ENCODE results near the gene HCN4.

GRCh38 chr15:73331991-73332925, 36.5 kb downstream of the HCN4 start:
- TF ChIP-seq ZNF274 (IDR thresholded peaks at IDR 0.05; ENCODE audit: borderline replicate concordance, extremely low read depth, low read length) = no peak
- no peak for TF ChIP-seq CTCF (IDR thresholded peaks at IDR 0.05; ENCODE audit: control extremely low read depth in 1 of 3, insufficient read depth in 1 of 3, low read depth in 1 of 3, low read length in 3 of 3)
- no peak for TF ChIP-seq EP300 (IDR thresholded peaks at IDR 0.05; ENCODE audit: borderline replicate concordance in 1 of 2, low read depth in 2 of 2, low read length in 2 of 2)
- TF ChIP-seq POLR2A (IDR thresholded peaks at IDR 0.05; ENCODE audit: control extremely low read depth in 1 of 2, low read depth in 2 of 2, low read length in 2 of 2) = no peak
- TF ChIP-seq BRCA1 (IDR thresholded peaks at IDR 0.05; ENCODE audit: low read depth, low read length) = no peak
- TF ChIP-seq RFX5 (IDR thresholded peaks at IDR 0.05; ENCODE audit: borderline replicate concordance, low read depth, low read length) = no peak
- TF ChIP-seq TCF12 (IDR thresholded peaks at IDR 0.05; ENCODE audit: low read depth, low read length) = no peak
- TF ChIP-seq SUZ12 (IDR thresholded peaks at IDR 0.05; ENCODE audit: low read length) = no peak
- TF ChIP-seq E2F6 (IDR thresholded peaks at IDR 0.05) = no peak
- TF ChIP-seq JUND (IDR thresholded peaks at IDR 0.05; ENCODE audit: low read length) = no peak
